ENCODE measurements around the gene LRRC23.

DNA sequence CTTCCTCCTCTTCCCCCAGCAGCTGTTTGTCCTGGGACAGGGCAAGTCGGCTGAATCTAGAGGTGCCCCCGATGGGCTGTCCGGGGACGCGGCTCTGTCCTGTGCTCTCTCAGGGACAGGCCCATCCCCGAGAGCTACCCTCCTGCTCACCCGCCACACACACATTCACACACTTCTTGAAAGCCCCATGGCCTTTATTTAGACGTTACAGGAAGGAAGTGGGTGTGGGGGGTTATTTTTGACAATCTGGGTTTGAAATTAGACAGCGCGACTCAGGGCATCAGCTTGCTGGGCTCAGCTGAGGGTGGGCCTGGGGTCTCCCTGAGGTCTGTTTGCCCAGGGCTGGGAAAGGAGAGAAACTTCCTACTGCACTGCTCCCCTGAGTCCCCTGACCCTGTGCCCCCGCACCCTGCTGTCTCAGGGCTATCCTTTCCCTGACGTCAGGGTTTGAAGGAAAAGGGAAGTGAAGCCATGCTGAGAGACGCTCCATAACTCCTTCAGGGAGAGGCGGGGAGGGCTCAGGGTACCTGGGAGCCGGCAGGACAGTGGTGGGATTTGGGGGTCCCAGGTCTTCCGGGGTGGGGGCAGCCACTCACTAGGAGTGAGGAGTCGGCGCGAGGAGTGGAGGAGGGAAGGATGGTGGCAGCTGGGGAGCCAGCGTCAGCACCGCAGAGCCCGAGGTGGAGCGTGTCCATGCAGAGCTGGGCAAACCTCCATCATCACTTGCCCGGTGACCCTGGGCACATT lies 54.6 kb downstream of the LRRC23 start:
- TF ChIP-seq, protein P1, sequence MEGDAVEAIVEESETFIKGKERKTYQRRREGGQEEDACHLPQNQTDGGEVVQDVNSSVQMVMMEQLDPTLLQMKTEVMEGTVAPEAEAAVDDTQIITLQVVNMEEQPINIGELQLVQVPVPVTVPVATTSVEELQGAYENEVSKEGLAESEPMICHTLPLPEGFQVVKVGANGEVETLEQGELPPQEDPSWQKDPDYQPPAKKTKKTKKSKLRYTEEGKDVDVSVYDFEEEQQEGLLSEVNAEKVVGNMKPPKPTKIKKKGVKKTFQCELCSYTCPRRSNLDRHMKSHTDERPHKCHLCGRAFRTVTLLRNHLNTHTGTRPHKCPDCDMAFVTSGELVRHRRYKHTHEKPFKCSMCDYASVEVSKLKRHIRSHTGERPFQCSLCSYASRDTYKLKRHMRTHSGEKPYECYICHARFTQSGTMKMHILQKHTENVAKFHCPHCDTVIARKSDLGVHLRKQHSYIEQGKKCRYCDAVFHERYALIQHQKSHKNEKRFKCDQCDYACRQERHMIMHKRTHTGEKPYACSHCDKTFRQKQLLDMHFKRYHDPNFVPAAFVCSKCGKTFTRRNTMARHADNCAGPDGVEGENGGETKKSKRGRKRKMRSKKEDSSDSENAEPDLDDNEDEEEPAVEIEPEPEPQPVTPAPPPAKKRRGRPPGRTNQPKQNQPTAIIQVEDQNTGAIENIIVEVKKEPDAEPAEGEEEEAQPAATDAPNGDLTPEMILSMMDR (conservative IDR thresholded peaks at IDR 0.05 in 1 of 2, IDR thresholded peaks at IDR 0.05 in 1 of 2; ENCODE audit: extremely low read depth in 1 of 2, insufficient read depth in 1 of 2, low read depth in 1 of 2, low read length in 2 of 2): no peak
- TF ChIP-seq EZH2 (IDR thresholded peaks at IDR 0.05; ENCODE audit: borderline replicate concordance, low read length): no peak
